HG03139 (cell line): ENCODE data around the gene DYSF.

Source experiments
- ATAC-seq: cut with Tn5 transposase; IDR thresholded peaks from one replicate; pipeline ENCODE4 v1.9.1; 2021; ENCODE audit not compliant: unreplicated experiment

Gene DYSF

GRCh38 chr2:71598526-71598925, 145.2 kb downstream of the DYSF start:
- ATAC-seq = no peak

GRCh38 chr2:71599038-71599437, 145.7 kb downstream of the DYSF start:
- no peak for ATAC-seq

- no peak for ATAC-seq
Measured at GRCh38 chr2:71599646-71600236, 146.4 kb downstream of the DYSF start.

- no peak for ATAC-seq
Measured at GRCh38 chr2:71600555-71600954, 147.2 kb downstream of the DYSF start.

GRCh38 chr2:71601136-71602114, 148.1 kb downstream of the DYSF start:
- no peak for ATAC-seq

GRCh38 chr2:71602115-71602495, 148.7 kb downstream of the DYSF start:
- ATAC-seq = no peak

- ATAC-seq = no peak
Measured at GRCh38 chr2:71602581-71602980, 149.2 kb downstream of the DYSF start.

GRCh38 chr2:71603311-71603811, 150.0 kb downstream of the DYSF start:
- ATAC-seq = no peak

- ATAC-seq = no peak
Measured at GRCh38 chr2:71603851-71604725, 150.7 kb downstream of the DYSF start.

- ATAC-seq = no peak
Measured at GRCh38 chr2:71604726-71605120, 151.4 kb downstream of the DYSF start.

GRCh38 chr2:71605173-71605641, 151.8 kb downstream of the DYSF start:
- no peak for ATAC-seq

GRCh38 chr2:71605781-71606241, 152.4 kb downstream of the DYSF start:
- no peak for ATAC-seq

GRCh38 chr2:71606244-71606643, 152.9 kb downstream of the DYSF start:
- ATAC-seq = no peak

- no peak for ATAC-seq
Measured at GRCh38 chr2:71607151-71607889, 154.0 kb downstream of the DYSF start.

GRCh38 chr2:71608034-71608433, 154.7 kb downstream of the DYSF start:
- ATAC-seq = no peak

GRCh38 chr2:71608441-71608840, 155.1 kb downstream of the DYSF start:
- no peak for ATAC-seq

- no peak for ATAC-seq
Measured at GRCh38 chr2:71609029-71609428, 155.7 kb downstream of the DYSF start.

GRCh38 chr2:71609441-71609840, 156.1 kb downstream of the DYSF start:
- no peak for ATAC-seq

- ATAC-seq = no peak
Measured at GRCh38 chr2:71609958-71610357, 156.6 kb downstream of the DYSF start.

- ATAC-seq = no peak
Measured at GRCh38 chr2:71610671-71611070, 157.3 kb downstream of the DYSF start.
